ENCODE results near the gene HDDC2. TPM values are rescaled to one million over a fixed set of nuclear protein-coding genes. Genes with fewer than 3 reads are reported as not detected.

Gene HDDC2
- total and polyA plus RNA-seq, 2 of the 8 experiments (the other 6 are each of a cell fraction or from before 2014, with no cell fraction given) = 89.3 to 129 TPM

DNA sequence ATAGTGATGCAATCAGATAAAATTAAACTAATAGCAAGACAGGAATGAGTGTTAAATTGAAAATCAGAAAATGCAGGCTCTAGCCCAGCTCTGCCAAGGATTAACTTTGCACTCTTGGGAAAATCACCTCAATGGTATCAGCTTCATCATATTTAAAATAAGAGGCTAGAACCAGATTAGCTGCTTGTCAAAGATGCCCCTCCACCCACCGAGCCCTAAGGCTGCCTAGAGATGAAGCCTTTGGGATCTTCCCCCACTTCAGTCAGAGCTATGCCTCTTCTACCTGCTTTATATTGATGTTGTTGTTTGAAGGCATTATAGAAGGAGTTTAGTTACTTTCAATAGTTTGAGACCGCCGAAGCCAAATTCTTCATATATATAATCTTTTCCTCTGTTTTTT lies 47.4 kb downstream of the HDDC2 start (continued):
- TF ChIP-seq, protein P1, sequence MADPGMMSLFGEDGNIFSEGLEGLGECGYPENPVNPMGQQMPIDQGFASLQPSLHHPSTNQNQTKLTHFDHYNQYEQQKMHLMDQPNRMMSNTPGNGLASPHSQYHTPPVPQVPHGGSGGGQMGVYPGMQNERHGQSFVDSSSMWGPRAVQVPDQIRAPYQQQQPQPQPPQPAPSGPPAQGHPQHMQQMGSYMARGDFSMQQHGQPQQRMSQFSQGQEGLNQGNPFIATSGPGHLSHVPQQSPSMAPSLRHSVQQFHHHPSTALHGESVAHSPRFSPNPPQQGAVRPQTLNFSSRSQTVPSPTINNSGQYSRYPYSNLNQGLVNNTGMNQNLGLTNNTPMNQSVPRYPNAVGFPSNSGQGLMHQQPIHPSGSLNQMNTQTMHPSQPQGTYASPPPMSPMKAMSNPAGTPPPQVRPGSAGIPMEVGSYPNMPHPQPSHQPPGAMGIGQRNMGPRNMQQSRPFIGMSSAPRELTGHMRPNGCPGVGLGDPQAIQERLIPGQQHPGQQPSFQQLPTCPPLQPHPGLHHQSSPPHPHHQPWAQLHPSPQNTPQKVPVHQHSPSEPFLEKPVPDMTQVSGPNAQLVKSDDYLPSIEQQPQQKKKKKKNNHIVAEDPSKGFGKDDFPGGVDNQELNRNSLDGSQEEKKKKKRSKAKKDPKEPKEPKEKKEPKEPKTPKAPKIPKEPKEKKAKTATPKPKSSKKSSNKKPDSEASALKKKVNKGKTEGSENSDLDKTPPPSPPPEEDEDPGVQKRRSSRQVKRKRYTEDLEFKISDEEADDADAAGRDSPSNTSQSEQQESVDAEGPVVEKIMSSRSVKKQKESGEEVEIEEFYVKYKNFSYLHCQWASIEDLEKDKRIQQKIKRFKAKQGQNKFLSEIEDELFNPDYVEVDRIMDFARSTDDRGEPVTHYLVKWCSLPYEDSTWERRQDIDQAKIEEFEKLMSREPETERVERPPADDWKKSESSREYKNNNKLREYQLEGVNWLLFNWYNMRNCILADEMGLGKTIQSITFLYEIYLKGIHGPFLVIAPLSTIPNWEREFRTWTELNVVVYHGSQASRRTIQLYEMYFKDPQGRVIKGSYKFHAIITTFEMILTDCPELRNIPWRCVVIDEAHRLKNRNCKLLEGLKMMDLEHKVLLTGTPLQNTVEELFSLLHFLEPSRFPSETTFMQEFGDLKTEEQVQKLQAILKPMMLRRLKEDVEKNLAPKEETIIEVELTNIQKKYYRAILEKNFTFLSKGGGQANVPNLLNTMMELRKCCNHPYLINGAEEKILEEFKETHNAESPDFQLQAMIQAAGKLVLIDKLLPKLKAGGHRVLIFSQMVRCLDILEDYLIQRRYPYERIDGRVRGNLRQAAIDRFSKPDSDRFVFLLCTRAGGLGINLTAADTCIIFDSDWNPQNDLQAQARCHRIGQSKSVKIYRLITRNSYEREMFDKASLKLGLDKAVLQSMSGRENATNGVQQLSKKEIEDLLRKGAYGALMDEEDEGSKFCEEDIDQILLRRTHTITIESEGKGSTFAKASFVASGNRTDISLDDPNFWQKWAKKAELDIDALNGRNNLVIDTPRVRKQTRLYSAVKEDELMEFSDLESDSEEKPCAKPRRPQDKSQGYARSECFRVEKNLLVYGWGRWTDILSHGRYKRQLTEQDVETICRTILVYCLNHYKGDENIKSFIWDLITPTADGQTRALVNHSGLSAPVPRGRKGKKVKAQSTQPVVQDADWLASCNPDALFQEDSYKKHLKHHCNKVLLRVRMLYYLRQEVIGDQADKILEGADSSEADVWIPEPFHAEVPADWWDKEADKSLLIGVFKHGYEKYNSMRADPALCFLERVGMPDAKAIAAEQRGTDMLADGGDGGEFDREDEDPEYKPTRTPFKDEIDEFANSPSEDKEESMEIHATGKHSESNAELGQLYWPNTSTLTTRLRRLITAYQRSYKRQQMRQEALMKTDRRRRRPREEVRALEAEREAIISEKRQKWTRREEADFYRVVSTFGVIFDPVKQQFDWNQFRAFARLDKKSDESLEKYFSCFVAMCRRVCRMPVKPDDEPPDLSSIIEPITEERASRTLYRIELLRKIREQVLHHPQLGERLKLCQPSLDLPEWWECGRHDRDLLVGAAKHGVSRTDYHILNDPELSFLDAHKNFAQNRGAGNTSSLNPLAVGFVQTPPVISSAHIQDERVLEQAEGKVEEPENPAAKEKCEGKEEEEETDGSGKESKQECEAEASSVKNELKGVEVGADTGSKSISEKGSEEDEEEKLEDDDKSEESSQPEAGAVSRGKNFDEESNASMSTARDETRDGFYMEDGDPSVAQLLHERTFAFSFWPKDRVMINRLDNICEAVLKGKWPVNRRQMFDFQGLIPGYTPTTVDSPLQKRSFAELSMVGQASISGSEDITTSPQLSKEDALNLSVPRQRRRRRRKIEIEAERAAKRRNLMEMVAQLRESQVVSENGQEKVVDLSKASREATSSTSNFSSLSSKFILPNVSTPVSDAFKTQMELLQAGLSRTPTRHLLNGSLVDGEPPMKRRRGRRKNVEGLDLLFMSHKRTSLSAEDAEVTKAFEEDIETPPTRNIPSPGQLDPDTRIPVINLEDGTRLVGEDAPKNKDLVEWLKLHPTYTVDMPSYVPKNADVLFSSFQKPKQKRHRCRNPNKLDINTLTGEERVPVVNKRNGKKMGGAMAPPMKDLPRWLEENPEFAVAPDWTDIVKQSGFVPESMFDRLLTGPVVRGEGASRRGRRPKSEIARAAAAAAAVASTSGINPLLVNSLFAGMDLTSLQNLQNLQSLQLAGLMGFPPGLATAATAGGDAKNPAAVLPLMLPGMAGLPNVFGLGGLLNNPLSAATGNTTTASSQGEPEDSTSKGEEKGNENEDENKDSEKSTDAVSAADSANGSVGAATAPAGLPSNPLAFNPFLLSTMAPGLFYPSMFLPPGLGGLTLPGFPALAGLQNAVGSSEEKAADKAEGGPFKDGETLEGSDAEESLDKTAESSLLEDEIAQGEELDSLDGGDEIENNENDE (IDR thresholded peaks at IDR 0.05; ENCODE audit: insufficient replicate concordance, low read length) = no peak
- TF ChIP-seq RNF2 (IDR thresholded peaks at IDR 0.05; ENCODE audit: borderline replicate concordance, low read depth, low read length, missing control alignments, poor library complexity, severe bottlenecking) = no peak
- TF ChIP-seq, protein P2, sequence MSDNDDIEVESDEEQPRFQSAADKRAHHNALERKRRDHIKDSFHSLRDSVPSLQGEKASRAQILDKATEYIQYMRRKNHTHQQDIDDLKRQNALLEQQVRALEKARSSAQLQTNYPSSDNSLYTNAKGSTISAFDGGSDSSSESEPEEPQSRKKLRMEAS (IDR thresholded peaks at IDR 0.05) = no peak
- TF ChIP-seq, protein P3, sequence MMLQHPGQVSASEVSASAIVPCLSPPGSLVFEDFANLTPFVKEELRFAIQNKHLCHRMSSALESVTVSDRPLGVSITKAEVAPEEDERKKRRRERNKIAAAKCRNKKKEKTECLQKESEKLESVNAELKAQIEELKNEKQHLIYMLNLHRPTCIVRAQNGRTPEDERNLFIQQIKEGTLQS (IDR thresholded peaks at IDR 0.05; ENCODE audit: insufficient read depth, low read depth, low read length) = no peak
- TF ChIP-seq CEBPB (IDR thresholded peaks at IDR 0.05; ENCODE audit: low read depth, low read length) = no peak
- no peak for TF ChIP-seq KDM5A (IDR thresholded peaks at IDR 0.05; ENCODE audit: low read length)
- TF ChIP-seq GTF2F1 (IDR thresholded peaks at IDR 0.05; ENCODE audit: borderline replicate concordance, low read depth, low read length) = no peak
- no peak for TF ChIP-seq RFX5 (IDR thresholded peaks at IDR 0.05; ENCODE audit: borderline replicate concordance, low read depth, low read length)
- TF ChIP-seq CTBP2 (IDR thresholded peaks at IDR 0.05; ENCODE audit: borderline replicate concordance, insufficient read depth, insufficient read length, low read length) = no peak
- no peak for TF ChIP-seq POLR2AphosphoS5 (IDR thresholded peaks at IDR 0.05; ENCODE audit: low read depth, low read length)
- TF ChIP-seq ASH2L (IDR thresholded peaks at IDR 0.05; ENCODE audit: low read length) = no peak

Data from H1 (cell line).